ENCODE measurements around the gene ACOXL.

Gene ACOXL

GRCh38 chr2:110799376-110799775 is 67.0 kb downstream of the ACOXL start:
- no peak for DNase-seq

- no peak for DNase-seq
Observed at GRCh38 chr2:110800611-110801402, 68.4 kb downstream of the ACOXL start.

- DNase-seq, result no peak
Observed at GRCh38 chr2:110802208-110802932, 70.0 kb downstream of the ACOXL start.

GRCh38 chr2:110804433-110804832 is 72.1 kb downstream of the ACOXL start:
- no peak for DNase-seq

GRCh38 chr2:110804915-110805314 is 72.5 kb downstream of the ACOXL start:
- no peak for DNase-seq

GRCh38 chr2:110805894-110806452 is 73.6 kb downstream of the ACOXL start:
- DNase-seq, result no peak

- DNase-seq, result no peak
Observed at GRCh38 chr2:110807522-110807921, 75.1 kb downstream of the ACOXL start.

- DNase-seq, result no peak
Observed at GRCh38 chr2:110810404-110810803, 78.0 kb downstream of the ACOXL start.

GRCh38 chr2:110812726-110813645 is 80.6 kb downstream of the ACOXL start:
- no peak for DNase-seq

GRCh38 chr2:110813896-110814295 is 81.5 kb downstream of the ACOXL start:
- no peak for DNase-seq

GRCh38 chr2:110815938-110816337 is 83.6 kb downstream of the ACOXL start:
- DNase-seq, result no peak

GRCh38 chr2:110816404-110817365 is 84.3 kb downstream of the ACOXL start:
- peak; percentile 55 for DNase-seq

GRCh38 chr2:110818767-110819481 is 86.6 kb downstream of the ACOXL start:
- DNase-seq, result no peak

- DNase-seq, result no peak
Observed at GRCh38 chr2:110819711-110820110, 87.3 kb downstream of the ACOXL start.

GRCh38 chr2:110820128-110820527 is 87.8 kb downstream of the ACOXL start:
- DNase-seq, result no peak

- no peak for DNase-seq
Observed at GRCh38 chr2:110823165-110823564, 90.8 kb downstream of the ACOXL start.

- no peak for DNase-seq
Observed at GRCh38 chr2:110827511-110827910, 95.1 kb downstream of the ACOXL start.

GRCh38 chr2:110828330-110828729 is 96.0 kb downstream of the ACOXL start:
- DNase-seq, result no peak

- DNase-seq, result no peak
Observed at GRCh38 chr2:110829413-110830146, 97.2 kb downstream of the ACOXL start.

GRCh38 chr2:110832740-110833139 is 100.4 kb downstream of the ACOXL start:
- DNase-seq, result no peak
